GM06990 (cell line): ENCODE measurements around the gene KLHL29.
"Not testable (repeated sequence)": the region's sequence is repeated elsewhere in the genome, so short reads cannot be mapped to it uniquely, and the experiment has no call there.

Source experiments
- DNase-seq: peaks from one replicate; pipeline ENCODE4 v3.0.0-alpha.2; 2011; ENCODE audit not compliant: insufficient read length; ENCODE audit errors: extremely low read depth
- H3K27me3 ChIP-seq: replicated peaks from 2 replicates; pipeline ENCODE4 v1.6.0; 2011; ENCODE audit warnings: low read length; ENCODE audit not compliant: control insufficient read depth, insufficient read depth
- H3K36me3 ChIP-seq: 2 replicates; pipeline ENCODE4 v1.5.1; 2011; ENCODE audit warnings: low read length; ENCODE audit not compliant: control insufficient read depth, insufficient read depth
- H3K4me3 ChIP-seq: replicated peaks from 2 replicates; pipeline ENCODE4 v1.5.1; 2011; ENCODE audit warnings: low read depth, mild to moderate bottlenecking, control low read depth, low read length
- TF ChIP-seq, protein P1 (sequence below): IDR thresholded peaks from 2 replicates; pipeline ENCODE4 v1.5.1; 2011; ENCODE audit warnings: low read length, control low read depth, mild to moderate bottlenecking, inconsistent platforms; ENCODE audit not compliant: insufficient read depth, poor library complexity, severe bottlenecking

KLHL29 gene

DNA sequence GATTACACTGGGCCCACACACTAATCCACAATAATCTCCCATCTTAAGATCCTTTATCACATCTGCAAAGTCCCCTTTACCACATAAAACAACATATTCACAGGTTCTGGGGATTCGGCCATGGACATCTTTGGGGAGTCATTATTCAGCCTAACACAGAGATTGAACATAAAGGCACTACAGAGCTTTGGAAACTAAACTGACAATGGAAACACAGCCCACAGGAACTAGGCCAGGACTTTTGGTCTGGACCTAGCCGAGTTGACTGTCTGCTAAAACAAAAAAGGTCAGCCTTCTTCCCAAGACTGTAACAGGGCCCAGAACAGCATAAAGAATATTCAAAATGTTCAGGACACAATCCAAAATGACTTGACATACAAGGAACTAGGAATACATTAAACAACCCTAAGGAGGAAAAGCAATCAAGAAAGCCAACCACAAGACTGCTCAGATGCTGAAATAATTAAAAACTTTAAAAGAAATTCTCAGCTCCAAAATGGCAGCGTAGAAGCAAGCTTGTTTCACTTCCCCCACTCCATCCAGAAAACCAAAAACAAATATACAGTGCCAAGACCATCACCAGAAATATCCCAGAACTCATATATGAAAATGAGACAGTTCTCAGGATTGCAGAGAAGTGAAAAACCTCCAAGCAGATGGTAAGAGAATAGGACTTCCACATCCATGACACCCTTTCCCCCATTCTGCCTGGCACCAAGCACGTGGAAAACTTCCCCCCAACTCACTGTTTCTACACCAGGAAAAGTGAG, 334.1 kb downstream of the KLHL29 start:
- TF ChIP-seq, protein P1, sequence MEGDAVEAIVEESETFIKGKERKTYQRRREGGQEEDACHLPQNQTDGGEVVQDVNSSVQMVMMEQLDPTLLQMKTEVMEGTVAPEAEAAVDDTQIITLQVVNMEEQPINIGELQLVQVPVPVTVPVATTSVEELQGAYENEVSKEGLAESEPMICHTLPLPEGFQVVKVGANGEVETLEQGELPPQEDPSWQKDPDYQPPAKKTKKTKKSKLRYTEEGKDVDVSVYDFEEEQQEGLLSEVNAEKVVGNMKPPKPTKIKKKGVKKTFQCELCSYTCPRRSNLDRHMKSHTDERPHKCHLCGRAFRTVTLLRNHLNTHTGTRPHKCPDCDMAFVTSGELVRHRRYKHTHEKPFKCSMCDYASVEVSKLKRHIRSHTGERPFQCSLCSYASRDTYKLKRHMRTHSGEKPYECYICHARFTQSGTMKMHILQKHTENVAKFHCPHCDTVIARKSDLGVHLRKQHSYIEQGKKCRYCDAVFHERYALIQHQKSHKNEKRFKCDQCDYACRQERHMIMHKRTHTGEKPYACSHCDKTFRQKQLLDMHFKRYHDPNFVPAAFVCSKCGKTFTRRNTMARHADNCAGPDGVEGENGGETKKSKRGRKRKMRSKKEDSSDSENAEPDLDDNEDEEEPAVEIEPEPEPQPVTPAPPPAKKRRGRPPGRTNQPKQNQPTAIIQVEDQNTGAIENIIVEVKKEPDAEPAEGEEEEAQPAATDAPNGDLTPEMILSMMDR = no peak
- H3K4me3 ChIP-seq = no peak overlapping the region
- no peak for DNase-seq
- H3K36me3 ChIP-seq = no peaks in the 10 kb centered on the region; the same call in none of the 2 replicates
- no peaks in the 10 kb centered on the region for H3K27me3 ChIP-seq

DNA sequence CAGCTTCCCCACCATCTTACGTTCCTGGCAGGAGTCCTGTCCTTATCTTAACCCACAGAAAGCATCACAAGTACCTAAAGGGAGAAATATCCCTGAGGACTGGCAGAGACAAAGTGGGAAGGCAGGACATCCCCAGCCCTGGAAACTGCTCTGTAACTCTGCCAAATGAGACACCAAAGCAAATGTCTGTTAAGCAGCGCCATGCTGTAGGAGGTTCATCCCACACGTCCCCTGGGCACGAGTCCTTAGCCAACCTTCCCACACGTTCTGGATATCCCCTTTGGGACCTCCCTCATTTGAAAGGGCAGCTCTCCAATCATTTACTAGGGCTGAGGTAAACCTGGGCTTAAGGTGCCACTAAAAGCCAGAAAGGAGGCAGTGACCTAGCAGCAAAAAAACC, 334.7 kb downstream of the KLHL29 start:
- TF ChIP-seq, protein P1 = no peak
- Histone ChIP-seq H3K27me3 (no peaks in the 10 kb centered on the region), H3K36me3 (no peaks in the 10 kb centered on the region; the same call in none of the 2 replicates), H3K4me3 (no peak overlapping the region)
- no peak for DNase-seq

DNA sequence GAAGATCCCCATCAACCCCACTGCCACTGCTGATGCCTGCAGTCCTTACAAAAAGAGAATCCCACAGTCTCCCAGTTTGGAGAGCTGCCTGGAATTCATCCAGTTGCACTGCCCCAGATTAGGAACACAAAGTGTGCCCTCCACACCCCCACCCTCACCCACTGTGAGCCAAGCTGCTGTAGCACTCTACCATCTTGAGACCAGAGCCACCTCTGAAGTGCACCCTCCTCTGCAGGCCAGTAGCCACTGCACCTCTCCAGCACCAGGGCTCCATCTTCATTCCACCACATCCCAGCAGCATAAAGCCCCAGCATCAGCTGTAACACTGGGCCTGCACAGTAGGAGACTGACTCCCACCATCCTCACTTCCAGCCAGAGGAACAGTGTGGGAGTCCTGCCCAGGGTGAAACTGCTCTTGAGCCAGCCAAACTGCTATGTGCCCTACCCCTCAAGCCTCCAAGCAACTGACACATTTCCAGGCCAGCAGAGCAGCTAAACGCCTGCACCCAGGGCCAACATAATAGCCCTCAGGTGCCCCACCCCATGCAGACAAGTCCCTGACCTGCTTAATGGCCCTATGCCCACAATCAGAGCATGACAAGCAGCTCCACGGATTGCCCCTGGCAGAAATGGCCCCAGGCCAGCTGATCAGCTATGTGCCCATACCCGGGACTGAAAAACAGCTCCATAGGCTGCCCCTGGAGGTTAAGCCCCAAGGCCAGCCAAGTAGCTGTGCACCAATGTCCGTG, 335.9 kb downstream of the KLHL29 start:
- TF ChIP-seq, protein P1 = no peak
- Histone ChIP-seq H3K27me3 (no peaks in the 10 kb centered on the region), H3K36me3 (no peaks in the 10 kb centered on the region; the same call in none of the 2 replicates), H3K4me3 (no peak overlapping the region)
- no peak for DNase-seq

DNA sequence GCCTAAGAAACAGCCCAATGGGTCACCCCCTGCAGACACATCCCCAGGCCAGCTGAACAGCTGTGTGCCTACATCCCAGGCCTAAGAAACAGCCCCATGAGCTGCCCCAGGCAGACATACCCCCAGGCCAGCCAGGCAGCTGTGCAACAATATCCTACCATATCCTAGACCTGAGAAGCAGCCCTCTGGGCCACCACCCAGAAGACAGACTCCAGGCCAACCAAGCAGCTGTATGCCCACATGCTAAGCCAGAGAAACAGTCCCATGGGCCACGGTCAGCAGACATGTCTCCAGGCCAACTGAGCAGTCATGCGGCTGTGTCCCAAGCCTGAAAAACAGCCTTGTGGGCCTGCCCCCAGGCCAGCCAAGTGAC, 336.5 kb downstream of the KLHL29 start:
- no peak for DNase-seq
- no peaks in the 10 kb centered on the region for H3K27me3 ChIP-seq
- no peak overlapping the region for H3K4me3 ChIP-seq
- TF ChIP-seq, protein P1 = no peak
- no peaks in the 10 kb centered on the region; the same call in none of the 2 replicates for H3K36me3 ChIP-seq

DNA sequence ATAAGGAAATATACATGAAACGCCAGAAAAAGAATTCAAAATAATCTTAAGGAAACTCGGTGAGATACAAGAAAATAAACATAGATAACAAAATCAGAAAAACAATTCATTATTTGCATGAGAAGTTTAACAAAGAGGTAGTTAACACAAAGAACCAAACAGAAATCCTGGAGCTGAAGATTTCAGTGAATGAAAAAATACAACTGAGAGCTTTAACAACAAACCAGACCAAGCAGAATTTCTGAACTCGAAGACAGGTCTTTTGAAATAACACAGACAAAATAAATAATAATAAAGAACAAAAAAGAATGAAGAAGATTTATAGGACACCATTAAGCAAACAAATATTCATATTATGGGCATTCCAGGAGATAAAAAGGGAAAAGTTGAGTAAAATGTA, 337.3 kb downstream of the KLHL29 start:
- Histone ChIP-seq H3K4me3 (no peak overlapping the region), H3K27me3 (no peaks in the 10 kb centered on the region), H3K36me3 (no peaks in the 10 kb centered on the region; the same call in 1 of the 2 replicates)
- DNase-seq = no peak
- TF ChIP-seq, protein P1 = no peak

DNA sequence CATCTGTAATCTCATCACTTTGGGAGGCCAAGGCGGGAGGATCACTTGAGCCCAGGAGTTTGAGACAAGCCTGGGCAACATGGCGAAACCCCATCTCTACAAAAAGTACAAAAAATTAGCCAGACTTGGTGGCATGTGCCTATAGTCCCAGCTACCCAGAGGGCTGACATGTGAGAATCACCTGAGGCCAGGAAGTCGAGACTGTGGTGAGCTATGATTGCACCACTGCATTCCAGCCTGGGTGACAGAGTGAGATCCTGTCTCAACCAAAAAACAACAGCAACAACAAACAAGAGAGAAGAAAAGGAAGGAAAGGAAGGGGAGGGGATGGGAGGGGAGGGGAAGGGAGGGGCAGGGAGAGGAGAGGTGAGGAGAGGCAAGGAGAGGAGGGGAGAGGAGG, 338.1 kb downstream of the KLHL29 start:
- H3K36me3 ChIP-seq, H3K4me3 ChIP-seq, H3K27me3 ChIP-seq, DNase-seq: not testable (repeated sequence)
